ENCODE data around the gene CCRL2. TPM values are rescaled to one million over a fixed set of nuclear protein-coding genes. Genes with fewer than 3 reads are reported as not detected.

The CCRL2 gene
- total and polyA plus RNA-seq, 9 of the 15 experiments (the other 6 are each of a cell fraction or from before 2014, with no cell fraction given) = 3.4 to 5.7 (median 4.0) TPM

DNA sequence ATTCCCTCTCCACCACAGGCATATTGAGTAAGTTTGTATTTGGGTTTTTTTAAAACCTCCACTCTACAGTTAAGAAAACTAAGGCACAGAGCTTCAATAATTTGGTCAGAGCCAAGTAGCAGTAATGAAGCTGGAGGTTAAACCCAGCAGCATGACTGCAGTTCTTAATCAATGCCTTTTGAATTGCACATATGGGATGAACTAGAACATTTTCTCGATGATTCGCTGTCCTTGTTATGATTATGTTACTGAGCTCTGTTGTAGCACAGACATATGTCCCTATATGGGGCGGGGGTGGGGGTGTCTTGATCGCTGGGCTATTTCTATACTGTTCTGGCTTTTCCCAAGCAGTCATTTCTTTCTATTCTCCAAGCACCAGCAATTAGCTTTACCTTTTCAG is 37.9 kb upstream of the CCRL2 start:
- in situ Hi-C loops (cut with MboI) = no loop called here
- FAIRE-seq = no peak
- TF ChIP-seq DACH1 (IDR thresholded peaks at IDR 0.05; ENCODE audit: partially characterized antibody) (no peak), GABPB2 (CRISPR knock-in tag; conservative IDR thresholded peaks at IDR 0.05) (no peak), EHMT2 (IDR thresholded peaks at IDR 0.05) (no peak), ZKSCAN1 (IDR thresholded peaks at IDR 0.05; ENCODE audit: low read depth, low read length) (no peak), EGR1 (conservative IDR thresholded peaks at IDR 0.05) (no peak), ZEB2 (IDR thresholded peaks at IDR 0.05) (no peak), CREBBP (IDR thresholded peaks at IDR 0.05; ENCODE audit: low read depth, low read length) (no peak), BHLHE40 (IDR thresholded peaks at IDR 0.05; ENCODE audit: low read length) (no peak), TAL1 (IDR thresholded peaks at IDR 0.05) (no peak), ZNF766 (CRISPR knock-in tag; conservative IDR thresholded peaks at IDR 0.05) (no peak), ZFP30 (CRISPR knock-in tag; IDR thresholded peaks at IDR 0.05; ENCODE audit: borderline replicate concordance) (no peak), HDAC1 (IDR thresholded peaks at IDR 0.05) (no peak)
- TF ChIP-seq, protein P1, sequence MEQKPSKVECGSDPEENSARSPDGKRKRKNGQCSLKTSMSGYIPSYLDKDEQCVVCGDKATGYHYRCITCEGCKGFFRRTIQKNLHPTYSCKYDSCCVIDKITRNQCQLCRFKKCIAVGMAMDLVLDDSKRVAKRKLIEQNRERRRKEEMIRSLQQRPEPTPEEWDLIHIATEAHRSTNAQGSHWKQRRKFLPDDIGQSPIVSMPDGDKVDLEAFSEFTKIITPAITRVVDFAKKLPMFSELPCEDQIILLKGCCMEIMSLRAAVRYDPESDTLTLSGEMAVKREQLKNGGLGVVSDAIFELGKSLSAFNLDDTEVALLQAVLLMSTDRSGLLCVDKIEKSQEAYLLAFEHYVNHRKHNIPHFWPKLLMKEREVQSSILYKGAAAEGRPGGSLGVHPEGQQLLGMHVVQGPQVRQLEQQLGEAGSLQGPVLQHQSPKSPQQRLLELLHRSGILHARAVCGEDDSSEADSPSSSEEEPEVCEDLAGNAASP (IDR thresholded peaks at IDR 0.05) = no peak
- TF ChIP-seq, protein P2, sequence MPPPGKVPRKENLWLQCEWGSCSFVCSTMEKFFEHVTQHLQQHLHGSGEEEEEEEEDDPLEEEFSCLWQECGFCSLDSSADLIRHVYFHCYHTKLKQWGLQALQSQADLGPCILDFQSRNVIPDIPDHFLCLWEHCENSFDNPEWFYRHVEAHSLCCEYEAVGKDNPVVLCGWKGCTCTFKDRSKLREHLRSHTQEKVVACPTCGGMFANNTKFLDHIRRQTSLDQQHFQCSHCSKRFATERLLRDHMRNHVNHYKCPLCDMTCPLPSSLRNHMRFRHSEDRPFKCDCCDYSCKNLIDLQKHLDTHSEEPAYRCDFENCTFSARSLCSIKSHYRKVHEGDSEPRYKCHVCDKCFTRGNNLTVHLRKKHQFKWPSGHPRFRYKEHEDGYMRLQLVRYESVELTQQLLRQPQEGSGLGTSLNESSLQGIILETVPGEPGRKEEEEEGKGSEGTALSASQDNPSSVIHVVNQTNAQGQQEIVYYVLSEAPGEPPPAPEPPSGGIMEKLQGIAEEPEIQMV (tag; conservative IDR thresholded peaks at IDR 0.05; ENCODE audit: low read depth) = no peak
- TF ChIP-seq, protein P3, sequence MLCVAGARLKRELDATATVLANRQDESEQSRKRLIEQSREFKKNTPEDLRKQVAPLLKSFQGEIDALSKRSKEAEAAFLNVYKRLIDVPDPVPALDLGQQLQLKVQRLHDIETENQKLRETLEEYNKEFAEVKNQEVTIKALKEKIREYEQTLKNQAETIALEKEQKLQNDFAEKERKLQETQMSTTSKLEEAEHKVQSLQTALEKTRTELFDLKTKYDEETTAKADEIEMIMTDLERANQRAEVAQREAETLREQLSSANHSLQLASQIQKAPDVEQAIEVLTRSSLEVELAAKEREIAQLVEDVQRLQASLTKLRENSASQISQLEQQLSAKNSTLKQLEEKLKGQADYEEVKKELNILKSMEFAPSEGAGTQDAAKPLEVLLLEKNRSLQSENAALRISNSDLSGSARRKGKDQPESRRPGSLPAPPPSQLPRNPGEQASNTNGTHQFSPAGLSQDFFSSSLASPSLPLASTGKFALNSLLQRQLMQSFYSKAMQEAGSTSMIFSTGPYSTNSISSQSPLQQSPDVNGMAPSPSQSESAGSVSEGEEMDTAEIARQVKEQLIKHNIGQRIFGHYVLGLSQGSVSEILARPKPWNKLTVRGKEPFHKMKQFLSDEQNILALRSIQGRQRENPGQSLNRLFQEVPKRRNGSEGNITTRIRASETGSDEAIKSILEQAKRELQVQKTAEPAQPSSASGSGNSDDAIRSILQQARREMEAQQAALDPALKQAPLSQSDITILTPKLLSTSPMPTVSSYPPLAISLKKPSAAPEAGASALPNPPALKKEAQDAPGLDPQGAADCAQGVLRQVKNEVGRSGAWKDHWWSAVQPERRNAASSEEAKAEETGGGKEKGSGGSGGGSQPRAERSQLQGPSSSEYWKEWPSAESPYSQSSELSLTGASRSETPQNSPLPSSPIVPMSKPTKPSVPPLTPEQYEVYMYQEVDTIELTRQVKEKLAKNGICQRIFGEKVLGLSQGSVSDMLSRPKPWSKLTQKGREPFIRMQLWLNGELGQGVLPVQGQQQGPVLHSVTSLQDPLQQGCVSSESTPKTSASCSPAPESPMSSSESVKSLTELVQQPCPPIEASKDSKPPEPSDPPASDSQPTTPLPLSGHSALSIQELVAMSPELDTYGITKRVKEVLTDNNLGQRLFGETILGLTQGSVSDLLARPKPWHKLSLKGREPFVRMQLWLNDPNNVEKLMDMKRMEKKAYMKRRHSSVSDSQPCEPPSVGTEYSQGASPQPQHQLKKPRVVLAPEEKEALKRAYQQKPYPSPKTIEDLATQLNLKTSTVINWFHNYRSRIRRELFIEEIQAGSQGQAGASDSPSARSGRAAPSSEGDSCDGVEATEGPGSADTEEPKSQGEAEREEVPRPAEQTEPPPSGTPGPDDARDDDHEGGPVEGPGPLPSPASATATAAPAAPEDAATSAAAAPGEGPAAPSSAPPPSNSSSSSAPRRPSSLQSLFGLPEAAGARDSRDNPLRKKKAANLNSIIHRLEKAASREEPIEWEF (CRISPR knock-in tag; IDR thresholded peaks at IDR 0.05) = no peak
- TF ChIP-seq, protein P4, sequence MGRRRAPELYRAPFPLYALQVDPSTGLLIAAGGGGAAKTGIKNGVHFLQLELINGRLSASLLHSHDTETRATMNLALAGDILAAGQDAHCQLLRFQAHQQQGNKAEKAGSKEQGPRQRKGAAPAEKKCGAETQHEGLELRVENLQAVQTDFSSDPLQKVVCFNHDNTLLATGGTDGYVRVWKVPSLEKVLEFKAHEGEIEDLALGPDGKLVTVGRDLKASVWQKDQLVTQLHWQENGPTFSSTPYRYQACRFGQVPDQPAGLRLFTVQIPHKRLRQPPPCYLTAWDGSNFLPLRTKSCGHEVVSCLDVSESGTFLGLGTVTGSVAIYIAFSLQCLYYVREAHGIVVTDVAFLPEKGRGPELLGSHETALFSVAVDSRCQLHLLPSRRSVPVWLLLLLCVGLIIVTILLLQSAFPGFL (CRISPR knock-in tag; IDR thresholded peaks at IDR 0.05) = no peak

More for the DNA sequence above, 37.9 kb upstream of the CCRL2 start:
- ChIA-PET CTCF (ENCODE audit: low intra/inter-chr PET ratio) (interaction anchor here (0.9 kb wide), 1 partner anchor 90 kb away, joined by 4 read pairs; no protein-coding TSS in a partner anchor), POLR2A (interaction anchor here (0.6 to 1.4 kb wide), 7 partner anchors 9 to 471 kb away, joined by 3 to 7 read pairs (median 3); no protein-coding TSS in a partner anchor)
- no peaks in the 10 kb centered on the region for H3K36me3 ChIP-seq (ENCODE audit: control insufficient read depth, insufficient read depth, low read length)
- DNase-seq (ENCODE audit: extremely low read depth in 1 of 4, low spot score in 3 of 4) (no peak), ATAC-seq (no peak)
- no peak overlapping the region for H2AFZ ChIP-seq (ENCODE audit: low read depth, low read length)
- 1% methylated on average over 4 of the region's 4 CpGs for WGBS (ENCODE audit: insufficient coverage, low coverage, missing lambda C conversion rate)
- no peaks in the 10 kb centered on the region for H3K9me1 ChIP-seq (ENCODE audit: control insufficient read depth, insufficient read depth, low read length)
- H4K20me1 ChIP-seq (replicated peaks; ENCODE audit: control insufficient read depth, insufficient read depth, low read length) = no peaks in the 10 kb centered on the region
- H3K79me2 ChIP-seq (ENCODE audit: control insufficient read depth, insufficient read depth, low read length) = no peaks in the 10 kb centered on the region
- no peak overlapping the region for H3K27ac ChIP-seq (ENCODE audit: extremely low read depth, low read depth, low read length)
- H3K9ac ChIP-seq (ENCODE audit: insufficient read depth in 1 of 2, low read depth in 2 of 2, low read length in 2 of 2) = no peak overlapping the region
- no peaks in the 10 kb centered on the region for H3K4me1 ChIP-seq (replicated peaks in 1 of 2; ENCODE audit: control insufficient read depth in 2 of 2, insufficient read depth in 2 of 2, low read length in 2 of 2)
- no peaks in the 10 kb centered on the region for H3K9me3 ChIP-seq (replicated peaks; ENCODE audit: control insufficient read depth, insufficient read depth, low read depth, low read length)
- intact Hi-C loops (cut with micrococcal nuclease) = loop anchor here (5.0 kb wide), 1 partner anchor 157 kb away; no protein-coding TSS in a partner anchor
- peaks cover 30 to 52% of the 10 kb centered on the region in 2 experiments for H3K27me3 ChIP-seq (ENCODE audit: control insufficient read depth in 2 of 2, insufficient read depth in 2 of 2, low read length in 2 of 2)
- no TSS peak for BruUV-seq (replicated peaks)
- H3K4me3 ChIP-seq = no peak overlapping the region
- no peak overlapping the region for H3K4me2 ChIP-seq (ENCODE audit: insufficient read depth, low read length)
